Ovary (tissue), 3 donors: ENCODE data around the gene SLX4IP.

Experiments used
- POLR2A ChIP-seq: fragments of 450-650 bp; IDR thresholded peaks from one replicate; pipeline ENCODE4 v1.6.1; 2017; ENCODE audit warnings: antibody characterized with exemption, mild to moderate bottlenecking, moderate library complexity
- TF ChIP-seq, protein P1 (sequence below), 3 donors: fragments of 450-650 bp in 2 of 3; fragments of 200-600 bp in 1 of 3; IDR thresholded peaks; one replicate each; pipeline versions ENCODE4 v1.5.1 to v1.8.0; 2016 to 2022; ENCODE audit warnings: antibody characterized with exemption in 3 of 3, mild to moderate bottlenecking in 1 of 3
- donor health status: DM: no; HTN: no; CAD: no.

DNA sequence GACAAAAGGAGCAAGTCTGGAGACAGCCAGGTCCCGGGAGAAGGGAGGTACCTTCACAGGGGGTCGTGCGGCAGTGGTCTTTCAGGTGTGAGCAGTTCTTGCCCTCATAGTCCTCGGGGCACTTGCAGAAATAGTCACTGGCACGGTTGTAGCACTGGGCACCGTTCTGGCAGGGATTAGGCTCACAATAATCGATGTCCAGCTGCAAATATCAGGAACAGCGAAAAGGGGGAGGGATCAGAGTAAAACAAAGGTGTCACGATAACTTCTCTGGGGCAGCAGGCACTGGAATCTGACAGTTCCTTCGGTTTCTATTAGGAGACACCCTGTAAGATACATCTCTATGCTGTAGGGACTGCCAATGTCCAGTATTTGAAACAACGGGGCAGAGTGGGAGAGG lies 212.8 kb downstream of the SLX4IP start:
- no peak for TF ChIP-seq POLR2A
- TF ChIP-seq, protein P1, sequence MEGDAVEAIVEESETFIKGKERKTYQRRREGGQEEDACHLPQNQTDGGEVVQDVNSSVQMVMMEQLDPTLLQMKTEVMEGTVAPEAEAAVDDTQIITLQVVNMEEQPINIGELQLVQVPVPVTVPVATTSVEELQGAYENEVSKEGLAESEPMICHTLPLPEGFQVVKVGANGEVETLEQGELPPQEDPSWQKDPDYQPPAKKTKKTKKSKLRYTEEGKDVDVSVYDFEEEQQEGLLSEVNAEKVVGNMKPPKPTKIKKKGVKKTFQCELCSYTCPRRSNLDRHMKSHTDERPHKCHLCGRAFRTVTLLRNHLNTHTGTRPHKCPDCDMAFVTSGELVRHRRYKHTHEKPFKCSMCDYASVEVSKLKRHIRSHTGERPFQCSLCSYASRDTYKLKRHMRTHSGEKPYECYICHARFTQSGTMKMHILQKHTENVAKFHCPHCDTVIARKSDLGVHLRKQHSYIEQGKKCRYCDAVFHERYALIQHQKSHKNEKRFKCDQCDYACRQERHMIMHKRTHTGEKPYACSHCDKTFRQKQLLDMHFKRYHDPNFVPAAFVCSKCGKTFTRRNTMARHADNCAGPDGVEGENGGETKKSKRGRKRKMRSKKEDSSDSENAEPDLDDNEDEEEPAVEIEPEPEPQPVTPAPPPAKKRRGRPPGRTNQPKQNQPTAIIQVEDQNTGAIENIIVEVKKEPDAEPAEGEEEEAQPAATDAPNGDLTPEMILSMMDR (IDR thresholded peaks at IDR 0.05): no peak
